K562 (cell line): ENCODE measurements around the gene CNTN2.

Experiments
- DPF2 ChIP-seq: fragments of 450-650 bp; IDR thresholded peaks from 2 replicates; pipeline ENCODE4 v1.6.1; 2016
- EZH2 ChIP-seq: IDR thresholded peaks from 2 replicates; pipeline ENCODE4 v1.6.1; 2012; ENCODE audit warnings: low read depth, mild to moderate bottlenecking, inconsistent platforms, low read length, borderline replicate concordance
- NRF1 ChIP-seq, 2 experiments: fragments of 450-650 bp; IDR thresholded peaks in 1 of 2; conservative IDR thresholded peaks in 1 of 2; 2 replicates each; pipeline ENCODE4 v1.6.1; 2014; ENCODE audit warnings: mild to moderate bottlenecking in 2 of 2
- ZNF146 ChIP-seq: IDR thresholded peaks from one replicate; pipeline ENCODE4 v1.6.1; 2018; ENCODE audit warnings: missing compliant biosample characterization; ENCODE audit not compliant: unreplicated experiment

DNA sequence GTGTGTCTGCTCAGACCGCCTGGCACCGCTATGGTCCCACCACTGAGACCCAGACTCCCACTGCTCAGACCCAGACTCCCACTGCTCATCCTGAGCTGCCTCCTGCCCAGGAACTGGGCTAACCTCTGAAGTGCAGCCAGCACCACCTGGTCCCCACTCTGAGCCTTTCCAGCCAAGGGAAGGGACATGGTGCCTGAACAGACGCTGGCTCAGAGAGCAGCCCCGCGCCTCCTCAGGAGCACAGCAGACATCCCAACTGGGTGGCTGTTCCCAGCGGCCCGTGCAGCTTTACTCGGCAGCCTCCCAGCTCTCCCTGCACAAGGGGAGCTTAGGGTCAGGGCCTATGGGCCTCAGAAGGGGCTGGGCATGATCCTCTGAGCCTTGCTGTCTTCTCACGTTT lies 27.8 kb upstream of the CNTN2 start:
- TF ChIP-seq NRF1 (conservative IDR thresholded peaks at IDR 0.05 in 1 of 2, IDR thresholded peaks at IDR 0.05 in 1 of 2) (no peak), ZNF146 (CRISPR knock-in tag) (no peak), DPF2 (no peak), EZH2 (no peak)
